Stomach (tissue), 4 donors: ENCODE measurements around the gene HSPA4.
"Not testable (repeated sequence)": the region's sequence is repeated elsewhere in the genome, so short reads cannot be mapped to it uniquely, and the experiment has no call there.

Experiments used
- POLR2A ChIP-seq, 4 donors: fragments of 450-650 bp; IDR thresholded peaks; one replicate each; pipeline ENCODE4 v1.6.1; 2016; ENCODE audit warnings: antibody characterized with exemption in 4 of 4, control low read depth in 2 of 4, mild to moderate bottlenecking in 1 of 4, moderate library complexity in 1 of 4
- TF ChIP-seq, protein P1 (sequence below), 7 experiments: fragments of 450-650 bp in 4 of 7; fragments of 200-600 bp in 3 of 7; sonication (generic) in 3 of 7; IDR thresholded peaks; one replicate each; pipeline ENCODE4 v1.5.1; 2016 to 2019; ENCODE audit warnings: antibody characterized with exemption in 7 of 7, control low read depth in 2 of 7, mild to moderate bottlenecking in 1 of 7

- TF ChIP-seq, protein P1, sequence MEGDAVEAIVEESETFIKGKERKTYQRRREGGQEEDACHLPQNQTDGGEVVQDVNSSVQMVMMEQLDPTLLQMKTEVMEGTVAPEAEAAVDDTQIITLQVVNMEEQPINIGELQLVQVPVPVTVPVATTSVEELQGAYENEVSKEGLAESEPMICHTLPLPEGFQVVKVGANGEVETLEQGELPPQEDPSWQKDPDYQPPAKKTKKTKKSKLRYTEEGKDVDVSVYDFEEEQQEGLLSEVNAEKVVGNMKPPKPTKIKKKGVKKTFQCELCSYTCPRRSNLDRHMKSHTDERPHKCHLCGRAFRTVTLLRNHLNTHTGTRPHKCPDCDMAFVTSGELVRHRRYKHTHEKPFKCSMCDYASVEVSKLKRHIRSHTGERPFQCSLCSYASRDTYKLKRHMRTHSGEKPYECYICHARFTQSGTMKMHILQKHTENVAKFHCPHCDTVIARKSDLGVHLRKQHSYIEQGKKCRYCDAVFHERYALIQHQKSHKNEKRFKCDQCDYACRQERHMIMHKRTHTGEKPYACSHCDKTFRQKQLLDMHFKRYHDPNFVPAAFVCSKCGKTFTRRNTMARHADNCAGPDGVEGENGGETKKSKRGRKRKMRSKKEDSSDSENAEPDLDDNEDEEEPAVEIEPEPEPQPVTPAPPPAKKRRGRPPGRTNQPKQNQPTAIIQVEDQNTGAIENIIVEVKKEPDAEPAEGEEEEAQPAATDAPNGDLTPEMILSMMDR (IDR thresholded peaks at IDR 0.05) = not testable (repeated sequence)
- not testable (repeated sequence) for TF ChIP-seq POLR2A (IDR thresholded peaks at IDR 0.05)
Measured at GRCh38 chr5:133046560-133046959, 5.3 kb upstream of the HSPA4 start.
